Endothelial cell of umbilical vein (primary cell): ENCODE data around the gene SLC6A9.

Experiments used
- EZH2 ChIP-seq: IDR thresholded peaks from 2 replicates; pipeline ENCODE4 v1.6.1; 2012; ENCODE audit warnings: borderline replicate concordance, low read depth, mild to moderate bottlenecking, moderate library complexity, low read length, inconsistent platforms; ENCODE audit not compliant: severe bottlenecking
- GATA2 ChIP-seq: IDR thresholded peaks from 2 replicates; pipeline ENCODE4 v1.7.0; 2011; ENCODE audit warnings: low read depth, mild to moderate bottlenecking, moderate library complexity, mixed read lengths, low read length; ENCODE audit not compliant: insufficient read length, insufficient read depth
- MYC ChIP-seq: IDR thresholded peaks from one replicate; pipeline ENCODE4 v1.6.1; 2011; ENCODE audit warnings: mild to moderate bottlenecking, low read depth, low read length
- POLR2A ChIP-seq: IDR thresholded peaks from 2 replicates; pipeline ENCODE4 v1.6.1; 2012; ENCODE audit warnings: low read depth, mild to moderate bottlenecking, control low read depth, low read length
- POLR2AphosphoS5 ChIP-seq: IDR thresholded peaks from 2 replicates; pipeline ENCODE4 v1.6.1; 2012; ENCODE audit warnings: low read depth, mild to moderate bottlenecking, control low read depth, low read length, moderate library complexity; ENCODE audit not compliant: insufficient read depth
- TF ChIP-seq, protein P1 (sequence below), 2 donors: IDR thresholded peaks; 1 replicate in 1 of 2; 2 replicates in 1 of 2; pipeline ENCODE4 v1.5.1; 2011; ENCODE audit warnings: low read length in 2 of 2, mild to moderate bottlenecking in 2 of 2, moderate library complexity in 2 of 2, control low read depth in 1 of 2, inconsistent platforms in 1 of 2, low read depth in 1 of 2; ENCODE audit not compliant: insufficient read depth in 1 of 2; ENCODE audit errors: extremely low read depth in 1 of 2

DNA sequence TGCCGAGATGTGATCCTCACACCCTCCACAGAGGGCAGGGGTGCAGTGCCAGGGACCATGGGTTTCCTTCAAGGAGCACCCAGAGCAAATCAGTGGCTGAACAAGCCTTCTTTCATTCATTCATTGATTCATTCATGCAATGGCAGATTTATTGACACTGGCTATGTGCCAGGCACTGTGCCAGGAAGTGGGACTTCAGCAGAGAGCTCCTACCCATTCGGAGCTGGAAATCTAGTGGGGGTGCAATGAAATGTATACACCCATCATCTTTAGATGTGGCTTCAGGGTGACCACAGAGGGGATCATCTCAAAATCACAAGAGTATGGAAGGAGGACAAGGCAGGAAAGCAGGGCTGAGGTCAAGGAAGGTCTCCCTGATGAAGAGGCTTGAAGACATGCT lies 18.9 kb downstream of the SLC6A9 start:
- TF ChIP-seq, protein P1, sequence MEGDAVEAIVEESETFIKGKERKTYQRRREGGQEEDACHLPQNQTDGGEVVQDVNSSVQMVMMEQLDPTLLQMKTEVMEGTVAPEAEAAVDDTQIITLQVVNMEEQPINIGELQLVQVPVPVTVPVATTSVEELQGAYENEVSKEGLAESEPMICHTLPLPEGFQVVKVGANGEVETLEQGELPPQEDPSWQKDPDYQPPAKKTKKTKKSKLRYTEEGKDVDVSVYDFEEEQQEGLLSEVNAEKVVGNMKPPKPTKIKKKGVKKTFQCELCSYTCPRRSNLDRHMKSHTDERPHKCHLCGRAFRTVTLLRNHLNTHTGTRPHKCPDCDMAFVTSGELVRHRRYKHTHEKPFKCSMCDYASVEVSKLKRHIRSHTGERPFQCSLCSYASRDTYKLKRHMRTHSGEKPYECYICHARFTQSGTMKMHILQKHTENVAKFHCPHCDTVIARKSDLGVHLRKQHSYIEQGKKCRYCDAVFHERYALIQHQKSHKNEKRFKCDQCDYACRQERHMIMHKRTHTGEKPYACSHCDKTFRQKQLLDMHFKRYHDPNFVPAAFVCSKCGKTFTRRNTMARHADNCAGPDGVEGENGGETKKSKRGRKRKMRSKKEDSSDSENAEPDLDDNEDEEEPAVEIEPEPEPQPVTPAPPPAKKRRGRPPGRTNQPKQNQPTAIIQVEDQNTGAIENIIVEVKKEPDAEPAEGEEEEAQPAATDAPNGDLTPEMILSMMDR (IDR thresholded peaks at IDR 0.05; ENCODE audit: extremely low read depth in 1 of 2, insufficient read depth in 1 of 2, low read depth in 1 of 2, low read length in 2 of 2), result no peak
- TF ChIP-seq GATA2 (no peak), MYC (no peak), POLR2AphosphoS5 (no peak), EZH2 (no peak), POLR2A (no peak)
